ENCODE data around the gene SMIM12. TPM values are rescaled to one million over a fixed set of nuclear protein-coding genes. Genes with fewer than 3 reads are reported as not detected.
"Not testable (repeated sequence)": the region's sequence is repeated elsewhere in the genome, so short reads cannot be mapped to it uniquely, and the experiment has no call there.

Gene SMIM12
- total RNA-seq, 1 experiment from 2014 or later: 64.5 TPM

- in situ Hi-C loops (cut with HindIII; ENCODE audit: low sequenced_read_pairs): no loop called here
Measured at GRCh38 chr1:34816332-34816731, 43.2 kb downstream of the SMIM12 start.

DNA sequence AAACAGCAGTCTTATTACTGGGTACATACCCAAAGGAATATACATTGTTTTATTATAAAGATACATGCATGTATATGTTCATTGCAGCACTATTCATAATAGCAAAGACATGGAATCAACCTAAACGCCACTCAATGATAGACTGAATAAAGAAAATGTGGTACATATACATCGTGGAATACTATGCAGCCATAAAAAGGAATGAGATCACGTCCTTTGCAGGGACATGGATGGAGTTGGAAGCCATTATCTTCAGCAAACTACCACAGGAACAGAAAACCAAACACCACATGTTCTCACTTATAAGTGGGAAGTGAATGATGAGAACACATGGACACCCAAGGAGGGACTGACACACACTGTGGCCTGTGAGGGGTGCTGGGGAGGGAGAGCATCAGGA is 48.8 kb downstream of the SMIM12 start:
- DNase-seq (ENCODE audit: low spot score); in situ Hi-C loops (cut with HindIII; ENCODE audit: low sequenced_read_pairs): not testable (repeated sequence)

More at GRCh38 chr1:34816332-34816731, 43.2 kb downstream of the SMIM12 start:
- DNase-seq (ENCODE audit: low spot score): no peak

- in situ Hi-C loops (cut with HindIII; ENCODE audit: low sequenced_read_pairs): no loop called here
- DNase-seq (ENCODE audit: low spot score): no peak
Measured at GRCh38 chr1:34808051-34808810, 51.3 kb downstream of the SMIM12 start.

- no peak for DNase-seq (ENCODE audit: low spot score)
- in situ Hi-C loops (cut with HindIII; ENCODE audit: low sequenced_read_pairs): no loop called here
Measured at GRCh38 chr1:34806396-34806795, 53.2 kb downstream of the SMIM12 start.

DNA sequence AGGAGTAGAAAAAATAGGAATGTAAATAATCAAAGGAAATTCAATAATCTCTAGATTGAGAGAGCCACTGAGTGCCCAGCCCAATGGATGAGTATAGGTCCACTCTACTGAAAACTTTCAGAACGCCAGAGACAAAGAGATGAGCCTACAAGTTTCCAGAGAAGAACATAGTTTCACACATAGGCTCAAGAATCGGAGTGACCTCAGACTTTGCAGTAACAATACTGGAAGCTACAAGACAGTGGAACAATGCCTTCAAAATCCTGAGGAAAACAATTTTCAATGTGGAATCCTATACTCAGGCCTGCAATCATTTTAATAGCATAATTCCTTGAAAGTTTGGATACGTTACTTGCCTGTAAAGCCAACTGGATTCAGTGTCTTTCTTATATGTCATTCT is 55.8 kb downstream of the SMIM12 start:
- DNase-seq (ENCODE audit: low spot score): no peak
- in situ Hi-C loops (cut with HindIII; ENCODE audit: low sequenced_read_pairs): no loop called here

Other genes starting within 250 kb of the SMIM12 start
- gene GJB5, start 104.7 kb downstream of the SMIM12 start, total RNA-seq (2014; rRNA removed; shearing (Covaris generic)): 0.24 TPM in 1 of 2 replicates, not detected in the other
- gene GJB4, start 100.0 kb downstream of the SMIM12 start, total RNA-seq (2014; rRNA removed; shearing (Covaris generic)): not detected in 2 replicates
- not detected in 2 replicates for gene GJB3, start 78.5 kb downstream of the SMIM12 start, total RNA-seq (2014; rRNA removed; shearing (Covaris generic))
- not detected in 2 replicates for gene GJA4, start 66.8 kb downstream of the SMIM12 start, total RNA-seq (2014; rRNA removed; shearing (Covaris generic))
- 3.1 and 4.5 TPM in 2 replicates for gene DLGAP3, start 69.9 kb upstream of the SMIM12 start, total RNA-seq (2014; rRNA removed; shearing (Covaris generic))
- 49.2 and 73.3 TPM in 2 replicates for gene TMEM35B, start 125.6 kb upstream of the SMIM12 start, total RNA-seq (2014; rRNA removed; shearing (Covaris generic))
- gene ZMYM6, start 172.2 kb upstream of the SMIM12 start, total RNA-seq (2014; rRNA removed; shearing (Covaris generic)): 3.9 and 5.0 TPM in 2 replicates
- 18.8 and 30.2 TPM in 2 replicates for gene ZMYM1, start 219.6 kb upstream of the SMIM12 start, total RNA-seq (2014; rRNA removed; shearing (Covaris generic))